Neuronal stem cell (in vitro differentiated cells): ENCODE measurements around the gene G3BP1. TPM values are rescaled to one million over a fixed set of nuclear protein-coding genes. Genes with fewer than 3 reads are reported as not detected.
"Not testable (repeated sequence)": the region's sequence is repeated elsewhere in the genome, so short reads cannot be mapped to it uniquely, and the experiment has no call there.

Experiments
- DNase-seq: peaks from one replicate; pipeline ENCODE4 v3.0.0-alpha.2; 2013; ENCODE audit warnings: low spot score
- H2AFZ ChIP-seq: one replicate; pipeline ENCODE4 v1.6.1; 2013; ENCODE audit warnings: mild to moderate bottlenecking, low read length, inconsistent platforms
- H2AK5ac ChIP-seq: 2 replicates; pipeline ENCODE4 v1.6.1; 2013; ENCODE audit warnings: low read depth, mild to moderate bottlenecking, inconsistent platforms, low read length, moderate library complexity, mixed read lengths
- H2BK120ac ChIP-seq: 2 replicates; pipeline ENCODE4 v1.6.1; 2013; ENCODE audit warnings: low read depth, mild to moderate bottlenecking, inconsistent platforms, low read length, moderate library complexity, mixed read lengths
- H2BK12ac ChIP-seq: one replicate; pipeline ENCODE4 v1.6.1; 2013; ENCODE audit warnings: low read length, inconsistent platforms
- H2BK15ac ChIP-seq: 2 replicates; pipeline ENCODE4 v1.6.1; 2013; ENCODE audit warnings: mild to moderate bottlenecking, low read length, inconsistent platforms, mixed read lengths
- H2BK5ac ChIP-seq: one replicate; pipeline ENCODE4 v1.6.1; 2013; ENCODE audit warnings: inconsistent platforms, mild to moderate bottlenecking, low read length, moderate library complexity
- H3K14ac ChIP-seq: one replicate; pipeline ENCODE4 v1.6.1; 2013; ENCODE audit warnings: low read length, inconsistent platforms
- H3K18ac ChIP-seq: 2 replicates; pipeline ENCODE4 v1.6.1; 2013; ENCODE audit warnings: low read length, inconsistent platforms
- H3K23ac ChIP-seq: 2 replicates; pipeline ENCODE4 v1.6.1; 2013; ENCODE audit warnings: low read depth, mild to moderate bottlenecking, mixed read lengths, low read length, inconsistent platforms; ENCODE audit not compliant: poor library complexity
- H3K27ac ChIP-seq: replicated peaks from 3 replicates; pipeline ENCODE4 v1.5.1; 2013; ENCODE audit warnings: low read length, inconsistent platforms
- H3K27me3 ChIP-seq, 3 experiments: 2 replicates each; pipeline ENCODE4 v1.6.1; 2013; ENCODE audit warnings: low read length in 3 of 3, mild to moderate bottlenecking in 2 of 3, inconsistent platforms in 1 of 3, low read depth in 1 of 3, mixed read lengths in 1 of 3, moderate library complexity in 1 of 3; ENCODE audit not compliant: control insufficient read depth in 3 of 3, insufficient read depth in 3 of 3
- H3K36me3 ChIP-seq, 2 donors: replicated peaks in 1 of 2; 2 replicates each; pipeline ENCODE4 v1.6.1; 2013; ENCODE audit warnings: low read length in 2 of 2; ENCODE audit not compliant: control insufficient read depth in 2 of 2, insufficient read depth in 2 of 2
- H3K4ac ChIP-seq: 2 replicates; pipeline ENCODE4 v1.6.1; 2013; ENCODE audit warnings: inconsistent platforms, mild to moderate bottlenecking, low read length, moderate library complexity
- H3K4me1 ChIP-seq, 2 donors: 1 replicate in 1 of 2; 2 replicates in 1 of 2; pipeline ENCODE4 v1.6.1; 2013; ENCODE audit warnings: low read length in 2 of 2, low read depth in 1 of 2; ENCODE audit not compliant: control insufficient read depth in 2 of 2, insufficient read depth in 1 of 2
- H3K4me2 ChIP-seq: one replicate; pipeline ENCODE4 v1.6.1; 2013; ENCODE audit warnings: mild to moderate bottlenecking, low read length, inconsistent platforms; ENCODE audit not compliant: insufficient read depth, poor library complexity, severe bottlenecking
- H3K4me3 ChIP-seq, 2 donors: 2 replicates each; pipeline ENCODE4 v1.5.1; 2013; ENCODE audit warnings: low read length in 2 of 2, mild to moderate bottlenecking in 2 of 2, inconsistent platforms in 1 of 2, moderate library complexity in 1 of 2
- H3K79me1 ChIP-seq: one replicate; pipeline ENCODE4 v1.6.1; 2013; ENCODE audit warnings: low read depth, mild to moderate bottlenecking, inconsistent platforms, low read length, moderate library complexity
- H3K9ac ChIP-seq: one replicate; pipeline ENCODE4 v1.6.1; 2013; ENCODE audit warnings: mild to moderate bottlenecking, low read depth, low read length, inconsistent platforms; ENCODE audit not compliant: poor library complexity
- H3K9me3 ChIP-seq, 2 donors: replicated peaks in 1 of 2; 2 replicates each; pipeline versions ENCODE3 to v1.6.1; 2013; ENCODE audit warnings: low read length in 2 of 2, mild to moderate bottlenecking in 2 of 2, inconsistent platforms in 1 of 2, low read depth in 1 of 2, mixed read lengths in 1 of 2, moderate library complexity in 1 of 2; ENCODE audit not compliant: control insufficient read depth in 2 of 2, insufficient read depth in 1 of 2
- H4K8ac ChIP-seq: one replicate; pipeline ENCODE4 v1.6.1; 2013; ENCODE audit warnings: low read depth, mild to moderate bottlenecking, inconsistent platforms, low read length, moderate library complexity
- H4K91ac ChIP-seq: one replicate; pipeline ENCODE4 v1.6.1; 2013; ENCODE audit warnings: low read length, low read depth, mild to moderate bottlenecking, inconsistent platforms; ENCODE audit not compliant: poor library complexity
- WGBS, 2 donors: extraction: QIAGEN DNeasy Blood & Tissue Kit; methylation state at CpG; one replicate each; pipeline ENCODE4 v1.1.7; 2013; ENCODE audit warnings: missing lambda C conversion rate in 2 of 2, mixed read lengths in 1 of 2; ENCODE audit not compliant: insufficient read length in 2 of 2, insufficient replicate concordance in 1 of 2; ENCODE audit errors: extremely low coverage in 2 of 2; 5-methylcytosine and 5-hydroxymethylcytosine counted together
- polyA plus RNA-seq, 2 experiments: library from polyadenylated mRNA; stranded (reverse); fragments of 200-250 nt; gene quantifications; one replicate each; pipeline ENCODE4 v1.2.3, GENCODE V29; 2013

G3BP1 gene
- 94.4 TPM for polyA plus RNA-seq (2013, experiment 1 of 2)
- polyA plus RNA-seq (2013, experiment 2 of 2): 100 TPM

DNA sequence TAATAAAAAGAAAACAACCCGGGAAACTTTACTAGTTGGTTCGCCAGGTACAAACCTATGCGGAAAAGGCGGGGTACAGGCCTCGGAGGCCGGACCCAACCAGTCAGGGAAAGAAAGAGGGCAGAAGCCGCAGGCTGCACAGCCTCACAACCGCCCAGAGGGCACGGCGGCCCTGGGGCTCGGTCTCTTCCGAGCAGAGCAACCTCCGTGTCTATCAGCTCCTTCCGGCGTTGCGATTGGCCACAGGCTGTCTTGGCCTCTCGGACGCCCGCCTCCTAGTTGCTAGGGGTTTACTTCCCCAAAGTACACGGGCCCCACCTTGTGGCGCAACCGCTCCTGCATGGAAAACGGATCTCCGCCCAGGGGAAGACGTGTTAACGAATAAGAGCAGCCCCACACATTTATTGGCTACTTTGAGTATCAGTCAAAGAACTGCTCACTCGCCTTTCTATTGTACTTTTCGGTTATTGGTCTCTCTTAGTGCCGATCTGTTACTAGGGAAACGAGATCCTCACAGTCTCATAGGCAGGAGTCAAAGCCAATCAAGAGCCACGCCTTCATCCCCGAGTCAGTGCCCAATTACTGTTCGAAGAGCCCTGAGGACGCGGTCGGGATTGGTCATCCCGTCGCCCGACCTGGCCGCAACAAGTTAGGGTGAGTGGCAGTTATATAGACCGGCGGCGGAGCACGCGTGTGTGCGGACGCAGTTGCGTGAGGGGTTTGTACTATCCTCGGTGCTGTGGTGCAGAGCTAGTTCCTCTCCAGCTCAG lies at the start of gene G3BP1:
Gene G3BP1, plus strand, starts transcription at position 696 of the 770 bp plus-strand sequence. CDS start 14,667 bp downstream, outside the sequence.
- H3K27me3 ChIP-seq: no peaks in the 10 kb centered on the region
- H3K9ac ChIP-seq: peak within 1 kb of the TSS; percentile 99
- H2BK5ac ChIP-seq: peak within 1 kb of the TSS; percentile 96

GRCh38 chr5:151722546-151722945 lies 49.2 kb upstream of the G3BP1 start:
- no peaks in the 10 kb centered on the region for H3K36me3 ChIP-seq
- no peak overlapping the region for H2BK12ac ChIP-seq
- no peaks in the 10 kb centered on the region for H3K27me3 ChIP-seq
- H3K9me3 ChIP-seq: peaks cover 0 to 2% of the 10 kb centered on the region in 2 donors
- H2BK5ac ChIP-seq: no peak overlapping the region
- no peak for DNase-seq
- no peaks in the 10 kb centered on the region for H3K79me1 ChIP-seq
- no peak overlapping the region for H3K4me2 ChIP-seq
- no peak overlapping the region for H3K18ac ChIP-seq
- H3K9ac ChIP-seq: no peak overlapping the region
- no peak overlapping the region for H4K8ac ChIP-seq
- H2BK15ac ChIP-seq: no peak overlapping the region
- H3K27ac ChIP-seq: no peak overlapping the region
- no peak overlapping the region for H3K4me3 ChIP-seq
- no peak overlapping the region for H3K14ac ChIP-seq
- no peak overlapping the region for H3K23ac ChIP-seq
- peaks cover 5 to 8% of the 10 kb centered on the region in 2 donors for H3K4me1 ChIP-seq
- H2BK120ac ChIP-seq: no peak overlapping the region
- H3K4ac ChIP-seq: no peak overlapping the region
- H2AFZ ChIP-seq: no peak overlapping the region
- H2AK5ac ChIP-seq: no peak overlapping the region
- no peak overlapping the region for H4K91ac ChIP-seq

More for the DNA sequence above, at the start of gene G3BP1:
- Histone ChIP-seq H4K8ac (peak within 1 kb of the TSS; percentile 72), H3K4me2 (peak within 1 kb of the TSS; percentile 79), H3K79me1 (peaks cover 7% of the 10 kb centered on the region), H3K4me3 (peak within 1 kb of the TSS; percentile 75 to 85), H2BK120ac (peak within 1 kb of the TSS; percentile 96), H3K14ac (peak within 1 kb of the TSS; percentile 98), H3K9me3 (no peaks in the 10 kb centered on the region), H2AK5ac (peak within 1 kb of the TSS; percentile 95), H3K18ac (peak within 1 kb of the TSS; percentile 100), H3K4me1 (peaks cover 9 to 10% of the 10 kb centered on the region in 2 donors), H2AFZ (peak within 1 kb of the TSS; percentile 90), H3K4ac (peak within 1 kb of the TSS; percentile 32), H3K23ac (peak within 1 kb of the TSS; percentile 99), H2BK12ac (peak within 1 kb of the TSS; percentile 49), H3K36me3 (peaks cover 0 to 24% of the 10 kb centered on the region in 2 donors), H3K27ac (peak within 1 kb of the TSS; percentile 97), H4K91ac (peak within 1 kb of the TSS; percentile 91), H2BK15ac (peak within 1 kb of the TSS; percentile 95)
- DNase-seq: peak; percentile 100
- WGBS, 2 donors: no CpG with 5 or more reads among the region's 49 CpGs

GRCh38 chr5:151724360-151724759 lies 47.4 kb upstream of the G3BP1 start:
- no peak overlapping the region for H4K8ac ChIP-seq
- H2BK120ac ChIP-seq: no peak overlapping the region
- H3K9ac ChIP-seq: no peak overlapping the region
- no peak overlapping the region for H3K4ac ChIP-seq
- H3K27ac ChIP-seq: no peak overlapping the region
- no peak overlapping the region for H3K4me2 ChIP-seq
- no peak overlapping the region for H2BK15ac ChIP-seq
- no peak overlapping the region for H3K18ac ChIP-seq
- H3K4me3 ChIP-seq: no peak overlapping the region
- no peaks in the 10 kb centered on the region for H3K27me3 ChIP-seq
- no CpG with 5 or more reads among the region's 2 CpGs for WGBS, 2 donors
- H3K9me3 ChIP-seq: peaks cover 0 to 4% of the 10 kb centered on the region in 2 donors
- peaks cover 5 to 8% of the 10 kb centered on the region in 2 donors for H3K4me1 ChIP-seq
- no peak overlapping the region for H4K91ac ChIP-seq
- no peak overlapping the region for H2BK5ac ChIP-seq
- no peaks in the 10 kb centered on the region for H3K36me3 ChIP-seq
- H2BK12ac ChIP-seq: no peak overlapping the region
- H3K14ac ChIP-seq: no peak overlapping the region
- H3K79me1 ChIP-seq: no peaks in the 10 kb centered on the region
- H2AFZ ChIP-seq: no peak overlapping the region
- DNase-seq: no peak
- no peak overlapping the region for H3K23ac ChIP-seq
- no peak overlapping the region for H2AK5ac ChIP-seq

- not testable (repeated sequence) for H4K8ac ChIP-seq, H3K4me3 ChIP-seq, H4K91ac ChIP-seq, H2BK5ac ChIP-seq, H3K14ac ChIP-seq, H3K79me1 ChIP-seq, H3K4me1 ChIP-seq, DNase-seq, H3K9ac ChIP-seq, H2AK5ac ChIP-seq, H3K9me3 ChIP-seq, H2BK120ac ChIP-seq, H2BK15ac ChIP-seq, H2AFZ ChIP-seq, H3K18ac ChIP-seq, H2BK12ac ChIP-seq, H3K4ac ChIP-seq, H3K27ac ChIP-seq, H3K27me3 ChIP-seq, H3K4me2 ChIP-seq, H3K23ac ChIP-seq, H3K36me3 ChIP-seq
- no CpG with 5 or more reads among the region's 5 CpGs for WGBS, 2 donors
Measured at GRCh38 chr5:151729597-151729996, 42.2 kb upstream of the G3BP1 start.
